Fibroblast of upper back skin (primary cell): Measurements from ENCODE around the gene ARHGAP10.
A peak's percentile ranks its signal among the peaks of the same experiment; 100 is the strongest.
"Not testable (repeated sequence)": the region's sequence is repeated elsewhere in the genome, so short reads cannot be mapped to it uniquely, and the experiment has no call there.

ENCODE experiments used
- DNase-seq: peaks from one replicate; pipeline ENCODE4 v3.0.0-alpha.2; 2013

The ARHGAP10 gene

DNA sequence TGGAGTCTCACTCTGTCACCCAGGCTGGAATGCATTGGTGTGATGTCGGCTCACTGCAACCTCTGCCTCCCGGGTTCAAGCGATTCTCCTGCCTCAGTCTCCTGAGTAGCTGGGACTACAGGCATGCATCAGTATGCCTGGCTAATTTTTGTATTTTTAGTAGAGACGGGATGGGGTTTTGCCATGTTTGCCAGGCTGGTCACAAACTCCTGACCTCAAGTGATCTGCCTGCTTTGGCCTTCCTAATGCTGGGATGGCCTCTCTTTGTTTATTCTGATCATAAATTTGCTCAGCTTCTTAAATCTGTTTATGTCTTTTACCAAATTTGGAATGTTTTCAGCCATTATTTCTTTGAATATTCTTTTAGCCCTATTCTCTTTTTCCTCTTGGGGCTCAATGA is 67.2 kb downstream of the ARHGAP10 start:
- not testable (repeated sequence) for DNase-seq

DNA sequence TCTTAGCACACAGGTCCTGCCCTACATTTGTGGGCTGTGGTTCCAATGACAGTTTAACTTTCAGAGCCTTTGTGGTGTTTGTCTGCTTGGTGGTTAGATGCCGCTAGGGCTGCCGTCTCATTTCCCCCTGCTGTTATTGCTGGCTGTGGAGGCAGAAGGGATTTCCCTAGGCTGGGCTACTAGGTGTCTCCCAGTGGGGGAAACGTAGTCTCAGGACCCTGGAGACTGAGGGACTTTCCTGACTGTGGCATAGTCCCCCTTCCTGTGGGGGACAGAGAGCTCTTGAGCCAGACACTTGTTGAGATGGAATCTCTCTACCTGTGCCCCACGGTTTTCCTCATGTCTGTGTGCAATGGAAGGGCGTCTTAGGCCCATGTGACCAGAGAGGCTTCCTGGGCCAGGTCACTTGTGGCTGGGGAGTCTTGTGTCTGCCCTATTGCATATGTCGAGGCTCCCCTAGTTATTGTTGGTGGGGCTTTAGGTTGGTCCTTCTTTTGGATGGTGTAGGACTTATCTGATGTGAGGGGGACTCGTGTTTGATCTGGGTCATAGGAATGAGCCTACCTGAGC is 68.2 kb downstream of the ARHGAP10 start:
- no peak for DNase-seq

DNA sequence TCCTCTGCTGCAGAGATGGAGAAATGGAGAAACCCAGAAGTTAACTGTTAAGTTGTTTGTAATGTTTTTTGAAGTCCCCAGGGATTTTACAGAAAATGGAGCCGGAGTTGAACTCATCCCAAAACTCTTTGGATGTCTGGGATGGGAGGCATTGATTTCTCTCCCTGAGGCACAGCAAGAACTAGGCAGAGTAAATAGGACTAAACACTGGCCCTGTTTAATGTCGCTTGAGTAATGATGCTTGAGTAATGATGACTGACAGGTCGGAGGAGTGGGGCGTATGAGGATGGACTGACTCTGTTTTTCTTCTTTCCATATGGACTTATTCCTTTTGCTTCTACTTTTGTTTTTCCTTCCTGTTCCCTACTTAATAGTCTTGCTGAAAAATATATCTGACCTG is 69.9 kb downstream of the ARHGAP10 start:
- DNase-seq, result no peak

DNA sequence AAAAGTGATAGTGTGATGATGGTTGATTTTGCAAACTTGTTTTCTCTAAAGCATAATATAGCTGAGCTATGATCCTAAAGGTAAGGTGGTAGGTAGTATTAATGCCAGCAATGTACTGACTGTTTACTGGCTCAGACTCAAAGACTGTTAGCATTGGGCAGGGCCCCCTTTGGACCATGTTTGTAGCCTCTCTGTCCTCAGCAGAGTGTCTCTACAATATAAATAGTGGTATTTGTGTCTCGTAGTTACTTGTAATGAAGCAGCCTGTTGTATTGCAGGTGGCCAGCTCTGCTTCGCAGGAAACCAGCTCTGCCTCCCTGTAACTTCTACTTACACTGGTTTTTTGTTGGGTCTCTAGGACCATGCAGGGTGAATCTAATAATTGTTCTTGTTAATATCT is 70.5 kb downstream of the ARHGAP10 start:
- no peak for DNase-seq

DNA sequence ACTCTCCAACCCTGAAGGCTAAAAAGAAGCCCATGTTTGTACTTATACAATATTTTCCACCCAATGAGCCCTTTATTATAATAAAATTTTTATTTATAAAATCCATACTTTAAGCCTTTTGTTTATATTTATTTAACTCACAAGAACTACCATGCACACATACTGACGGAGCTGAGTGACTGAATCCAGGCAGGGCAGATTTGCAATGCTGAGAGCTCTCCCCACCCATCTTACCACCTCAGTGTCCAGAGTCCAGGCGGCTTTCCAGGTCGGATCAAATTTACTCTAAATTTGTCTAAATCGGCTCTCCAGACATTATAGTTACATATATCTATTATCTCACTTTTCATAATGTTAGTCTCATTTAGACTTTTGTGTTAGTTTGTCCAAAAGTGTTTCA is 74.1 kb downstream of the ARHGAP10 start:
- no peak for DNase-seq

DNA sequence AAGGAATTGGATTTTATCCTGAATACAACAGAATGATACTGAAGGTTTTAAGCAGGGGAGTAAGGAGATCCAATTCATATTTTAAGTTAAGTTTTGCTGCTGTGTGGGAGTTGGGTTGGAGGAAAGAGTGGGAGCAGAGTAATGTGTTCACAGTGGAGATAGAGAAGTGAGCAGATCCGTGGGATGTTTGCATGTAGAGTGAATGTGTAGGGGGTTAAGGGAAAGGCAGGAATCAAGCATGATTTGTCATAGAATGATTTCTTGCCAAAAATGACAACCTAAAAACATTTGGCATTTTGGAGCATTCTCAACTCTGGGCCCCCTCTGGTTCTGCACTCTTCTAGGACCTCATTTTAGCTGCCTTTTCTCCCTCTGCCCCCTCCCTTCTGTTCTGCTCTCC is 76.6 kb downstream of the ARHGAP10 start:
- no peak for DNase-seq

DNA sequence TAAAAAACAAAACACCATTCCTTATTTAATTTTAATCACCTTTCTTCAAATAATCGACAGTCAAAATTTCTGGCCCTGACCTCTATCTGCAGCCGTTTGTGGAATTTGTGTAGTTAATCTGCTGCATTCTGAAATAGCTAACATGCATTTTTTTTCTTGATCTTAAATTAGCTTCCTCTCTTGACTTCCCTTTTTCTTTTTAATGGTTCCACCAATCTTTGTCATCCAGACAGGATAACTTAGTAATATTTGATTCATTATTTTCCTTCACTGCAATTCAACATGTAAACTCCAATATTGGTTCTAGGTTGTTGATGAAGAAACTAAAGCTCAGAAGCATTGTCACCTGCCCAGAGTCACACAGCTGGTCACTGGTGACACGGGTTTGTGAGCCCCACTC is 77.3 kb downstream of the ARHGAP10 start:
- DNase-seq, result no peak

DNA sequence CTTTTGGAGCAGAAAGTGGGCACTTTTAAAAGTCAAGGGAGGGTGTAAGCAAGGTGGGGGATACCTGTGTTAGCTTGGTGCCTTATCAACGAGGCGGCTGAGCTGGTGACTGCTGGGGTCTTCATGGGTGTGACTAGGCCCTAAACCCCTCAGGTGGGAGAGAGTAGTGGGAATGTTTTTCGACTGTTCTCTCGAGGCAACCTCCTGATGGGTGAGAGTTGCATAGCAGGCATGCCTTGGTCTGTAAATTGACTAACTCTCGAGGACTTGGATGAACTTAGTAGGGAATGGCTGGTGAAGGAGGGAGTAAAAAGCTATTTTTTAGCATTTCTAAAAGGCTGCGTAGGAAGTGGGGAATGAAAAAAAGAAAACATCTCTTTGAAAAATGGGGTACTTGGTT is 80.0 kb downstream of the ARHGAP10 start:
- DNase-seq, result no peak

DNA sequence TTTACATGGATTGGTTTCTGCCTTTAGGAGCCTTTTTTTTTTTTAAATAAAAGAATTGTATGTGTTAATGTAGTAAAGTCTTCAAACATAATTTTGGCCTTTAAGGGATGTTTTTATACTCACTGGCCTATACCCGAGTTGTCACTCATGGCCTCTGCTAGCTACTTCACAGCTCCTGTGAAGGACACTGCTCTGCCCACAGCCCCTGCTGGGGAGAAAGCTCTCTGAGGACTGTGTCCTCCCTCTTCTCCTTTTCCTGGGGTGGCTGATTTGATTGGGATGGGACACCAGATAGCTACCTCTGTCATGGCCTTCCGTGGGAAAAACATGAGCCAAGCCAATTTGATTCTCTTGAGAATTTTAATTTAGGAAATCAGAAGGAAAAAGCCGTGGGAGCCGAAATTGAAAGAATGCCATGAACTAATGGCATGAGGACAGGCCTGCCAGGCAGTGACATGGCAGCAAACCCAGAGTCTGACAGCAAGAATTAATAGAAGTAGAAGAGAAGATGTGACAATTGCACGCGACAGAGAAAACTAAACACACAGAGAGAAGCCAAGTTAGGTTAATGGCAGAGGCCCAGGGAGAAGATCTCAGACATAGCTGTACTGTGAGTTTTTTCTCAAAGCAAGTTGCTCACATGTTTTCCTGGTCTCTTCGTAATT is 81.4 kb downstream of the ARHGAP10 start:
- no peak for DNase-seq

DNA sequence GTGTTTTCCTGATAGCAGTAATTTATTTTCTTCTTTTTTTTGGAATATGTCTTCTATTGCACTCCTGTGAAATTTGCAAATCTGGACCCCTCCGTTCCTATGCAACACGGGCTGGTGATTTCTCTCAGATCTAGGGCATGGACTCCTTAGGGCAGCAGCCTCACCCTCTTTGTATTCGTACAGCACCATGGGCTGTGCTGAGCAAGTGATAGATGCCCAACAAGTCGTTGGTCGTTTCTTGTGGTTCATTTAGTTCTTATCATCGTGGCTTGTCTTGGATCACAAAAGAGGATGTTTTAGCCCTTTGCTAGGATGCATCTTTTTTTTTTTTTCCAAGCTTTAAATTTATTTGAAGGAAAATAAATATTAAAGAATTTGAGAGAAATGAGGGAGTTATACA is 82.1 kb downstream of the ARHGAP10 start:
- no peak for DNase-seq

DNA sequence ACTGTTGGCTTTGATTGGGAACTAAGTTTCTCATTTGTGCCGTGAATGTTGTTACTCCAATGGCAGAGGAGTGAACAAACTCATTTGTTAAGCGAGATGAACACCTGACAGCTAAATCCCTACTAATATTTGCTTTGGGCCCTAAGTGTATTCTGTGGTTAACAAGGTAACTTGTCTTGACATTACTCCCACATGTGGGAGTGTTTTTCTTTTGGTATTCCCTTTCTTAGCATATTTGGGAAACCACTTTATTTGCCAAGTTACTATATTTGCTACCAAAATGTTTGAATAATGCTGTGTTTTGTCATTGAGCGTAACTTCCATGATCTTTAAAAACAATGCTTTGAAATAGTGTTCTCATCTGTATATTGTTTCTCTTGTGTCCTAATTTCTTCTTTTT is 82.5 kb downstream of the ARHGAP10 start:
- DNase-seq, result no peak

DNA sequence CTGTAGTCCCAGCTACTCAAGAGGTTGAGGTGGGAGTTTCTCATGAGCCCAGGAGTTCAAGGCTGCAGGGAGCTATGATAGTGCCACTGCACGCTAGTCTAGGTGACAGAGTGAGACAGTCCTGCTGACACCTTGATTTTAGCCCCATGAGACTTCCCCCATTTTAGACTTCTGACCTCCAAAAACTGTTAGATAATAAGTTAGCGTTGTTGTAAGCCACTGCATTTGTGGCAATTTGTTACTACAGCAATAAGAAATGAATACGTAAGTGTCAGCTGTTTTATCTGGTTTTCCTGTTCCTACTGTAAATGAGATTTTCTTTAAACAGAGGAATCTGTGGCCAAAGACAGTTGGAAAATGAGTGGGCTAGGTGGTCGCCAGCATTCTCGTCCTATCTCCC is 83.9 kb downstream of the ARHGAP10 start:
- no peak for DNase-seq

DNA sequence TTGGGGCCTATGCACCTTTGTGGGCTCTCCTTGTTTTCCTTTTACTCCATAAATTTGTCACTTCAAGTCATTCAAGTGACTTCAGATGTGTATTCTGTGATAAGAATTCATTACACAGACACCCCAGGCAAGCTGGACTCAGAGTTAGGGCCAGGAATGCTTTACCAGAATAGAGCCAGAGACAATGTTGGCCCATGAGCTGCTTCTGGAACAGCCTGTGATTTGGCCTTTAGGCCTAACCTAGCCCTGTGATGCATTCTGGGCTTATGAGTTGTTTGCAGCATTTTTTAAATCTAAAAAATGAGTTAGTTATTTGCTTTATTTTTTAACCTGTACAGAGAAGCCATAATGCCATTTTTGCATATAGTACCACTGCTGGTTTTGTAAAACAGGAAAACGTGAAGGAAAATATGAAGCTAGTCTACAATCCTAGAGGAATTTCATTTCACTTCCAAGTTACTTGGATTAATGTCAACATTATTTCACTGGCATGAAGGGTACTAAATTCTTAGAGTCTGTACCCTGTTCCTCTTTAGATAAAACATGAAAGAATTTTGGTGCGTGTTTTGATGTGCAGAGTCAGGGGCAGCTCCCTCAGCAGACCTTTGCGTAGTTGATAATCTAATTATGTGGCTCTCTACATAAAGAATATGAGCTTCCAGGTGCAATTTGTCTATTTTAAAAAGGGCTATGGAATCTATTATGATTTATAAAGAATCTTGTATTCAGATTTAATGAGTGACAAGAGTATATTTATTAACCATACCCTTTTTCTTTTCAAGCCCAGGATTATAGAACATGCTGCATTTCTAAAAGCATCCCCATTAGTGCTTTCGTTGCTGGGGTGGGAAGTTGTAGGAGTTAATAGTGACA is 84.7 kb downstream of the ARHGAP10 start:
- no peak for DNase-seq

DNA sequence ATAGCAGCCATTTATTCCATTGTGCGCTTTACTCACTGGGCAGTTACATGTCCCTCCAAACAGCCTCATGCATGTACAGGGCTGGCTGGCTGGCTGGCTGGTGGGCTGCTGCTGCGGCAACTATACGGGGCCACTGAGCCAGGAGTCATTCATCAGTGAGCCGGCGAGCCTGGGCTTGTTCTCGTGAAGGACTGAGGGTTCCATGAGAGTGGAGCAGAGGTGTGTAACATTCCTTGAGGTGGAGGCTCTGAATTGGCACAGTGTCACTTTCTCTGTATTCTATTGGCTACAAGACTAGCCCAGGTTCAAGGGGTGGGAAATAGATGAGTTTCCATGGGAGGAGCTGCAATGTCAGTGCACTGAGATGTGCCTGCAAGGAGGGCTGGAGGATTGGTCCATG is 89.1 kb downstream of the ARHGAP10 start:
- DNase-seq, result no peak

DNA sequence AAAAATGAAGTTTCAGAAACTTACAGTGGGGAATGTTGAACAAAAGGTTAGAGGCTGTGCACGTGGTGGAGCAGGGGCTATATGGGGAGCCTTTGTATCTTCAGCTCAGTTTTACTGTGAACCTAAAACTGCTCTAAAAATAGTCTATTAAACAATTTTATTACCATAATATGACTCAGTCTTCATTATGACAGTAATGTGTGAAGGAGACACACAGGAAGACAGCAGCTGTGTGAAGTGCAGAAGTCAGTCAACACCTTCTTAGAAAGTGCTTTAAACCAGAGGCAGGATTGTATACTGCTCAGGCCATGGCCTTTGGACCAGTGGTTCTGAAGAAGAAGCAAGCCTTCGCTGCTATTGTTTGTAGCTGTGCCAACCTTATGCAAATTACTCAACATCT is 89.7 kb downstream of the ARHGAP10 start:
- DNase-seq, result no peak

DNA sequence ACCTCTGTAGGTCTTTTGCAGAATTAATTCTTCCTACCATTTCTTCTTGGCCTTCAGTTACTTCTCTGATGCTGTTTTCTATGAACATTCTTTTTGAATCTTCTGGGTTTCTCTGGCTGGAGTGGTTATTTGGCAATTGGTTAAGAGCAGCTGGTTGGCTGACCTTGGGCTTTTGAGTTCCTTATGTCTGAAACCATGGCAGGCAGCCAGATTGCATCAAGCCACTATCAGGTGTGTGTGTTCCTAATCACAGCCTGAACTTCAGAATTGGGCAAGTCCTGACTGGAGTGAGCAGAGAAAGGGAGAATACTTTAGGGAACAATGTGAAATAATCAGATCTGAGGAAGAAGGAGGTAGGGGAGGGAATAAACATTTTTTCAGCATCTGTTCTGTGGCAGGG is 90.2 kb downstream of the ARHGAP10 start:
- DNase-seq, result peak; percentile 78

DNA sequence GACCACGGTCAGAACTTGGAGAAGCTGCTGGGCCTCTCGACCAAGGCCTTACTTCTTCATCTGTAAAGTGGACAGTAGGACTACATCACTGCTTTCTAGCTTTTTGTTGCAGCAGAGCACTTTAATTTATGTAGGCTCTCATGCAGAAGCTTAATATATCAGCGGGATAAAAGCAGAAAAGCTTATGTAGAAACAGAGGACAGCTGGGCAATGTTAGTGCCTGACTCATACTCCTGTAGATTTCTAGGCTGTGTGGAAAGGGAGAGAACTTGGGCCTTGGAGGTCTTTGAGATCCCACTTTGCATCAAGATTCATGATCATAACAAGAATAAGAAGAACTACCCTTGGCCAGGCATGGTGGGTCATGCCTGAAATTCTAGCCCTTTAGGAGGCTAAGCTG is 91.2 kb downstream of the ARHGAP10 start:
- DNase-seq, result peak; percentile 22

DNA sequence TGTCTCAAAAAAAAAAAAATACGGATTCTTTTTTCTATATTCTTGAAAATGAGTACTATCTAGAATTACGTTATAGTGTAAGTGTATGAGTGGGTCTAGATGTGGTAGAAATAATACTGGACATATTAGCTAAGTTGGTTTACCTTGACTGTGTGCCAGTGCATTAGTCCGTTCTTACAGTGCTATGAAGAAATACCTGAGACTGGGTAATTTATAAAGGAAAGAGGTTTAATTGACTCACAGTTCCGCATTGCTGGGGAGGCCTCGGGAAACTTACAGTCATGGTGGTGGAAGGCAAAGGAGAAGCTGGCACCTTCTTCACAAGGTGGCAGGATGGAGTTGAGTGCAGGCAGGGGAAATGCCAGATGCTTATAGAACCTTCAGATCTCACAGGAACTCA is 92.4 kb downstream of the ARHGAP10 start:
- no peak for DNase-seq

DNA sequence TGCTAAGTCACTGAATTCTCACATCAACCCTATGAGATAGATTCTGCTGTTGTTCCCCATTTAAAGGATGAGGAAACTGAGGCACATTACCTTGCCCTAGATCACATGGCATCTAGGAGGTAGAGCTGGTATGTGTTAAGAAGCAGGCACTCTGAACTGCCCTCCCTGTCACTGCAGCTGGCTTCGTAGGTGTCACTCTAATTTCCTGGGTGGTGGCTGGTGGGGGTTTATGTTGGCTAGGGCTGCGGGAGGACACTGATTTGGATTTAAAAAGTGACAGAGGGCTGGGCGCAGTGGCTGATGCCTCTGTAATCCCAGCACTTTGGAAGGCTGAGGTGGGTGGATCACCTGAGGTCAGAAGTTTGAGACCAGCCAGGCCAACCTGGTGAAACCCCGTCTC is 93.0 kb downstream of the ARHGAP10 start:
- DNase-seq, result no peak

DNA sequence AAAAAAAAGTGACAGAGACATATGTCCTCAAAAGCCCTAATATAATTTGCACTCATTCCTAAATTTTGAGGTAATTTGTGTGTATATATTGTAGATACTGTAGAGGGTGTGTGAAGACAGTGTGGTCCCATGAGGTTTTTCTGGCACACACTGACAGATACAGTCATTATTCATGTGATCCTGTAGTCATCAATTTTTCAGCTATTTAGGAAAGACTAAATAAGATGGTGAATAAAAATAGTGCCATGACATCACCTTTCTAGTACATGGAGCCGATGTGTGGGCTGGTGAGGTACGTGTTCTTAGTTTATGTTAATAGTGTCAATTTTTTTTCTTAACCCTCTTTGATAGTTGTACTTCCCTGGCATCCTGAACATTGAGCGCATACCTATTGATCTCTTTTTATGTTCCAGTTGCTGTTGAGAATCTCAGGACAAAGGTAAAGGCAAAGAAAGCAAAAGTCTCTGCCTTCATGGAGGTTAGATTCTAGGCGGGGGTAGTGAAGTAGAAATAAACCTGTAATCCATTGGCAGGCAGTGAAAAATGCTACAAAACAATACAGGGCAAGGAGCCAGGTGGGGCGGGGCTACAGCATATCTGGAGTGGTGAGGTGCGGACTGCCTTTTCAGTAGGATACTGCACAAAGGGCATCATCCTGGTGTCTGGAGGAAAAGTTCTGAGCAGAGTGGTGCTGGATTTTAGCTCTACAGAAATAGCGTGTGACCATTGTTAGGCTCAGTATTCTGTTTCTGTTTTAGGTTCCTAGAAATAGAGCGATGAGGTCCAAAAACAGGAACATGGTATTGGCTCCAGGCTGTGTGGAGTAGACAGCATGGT is 93.8 kb downstream of the ARHGAP10 start:
- DNase-seq, result no peak

DNA sequence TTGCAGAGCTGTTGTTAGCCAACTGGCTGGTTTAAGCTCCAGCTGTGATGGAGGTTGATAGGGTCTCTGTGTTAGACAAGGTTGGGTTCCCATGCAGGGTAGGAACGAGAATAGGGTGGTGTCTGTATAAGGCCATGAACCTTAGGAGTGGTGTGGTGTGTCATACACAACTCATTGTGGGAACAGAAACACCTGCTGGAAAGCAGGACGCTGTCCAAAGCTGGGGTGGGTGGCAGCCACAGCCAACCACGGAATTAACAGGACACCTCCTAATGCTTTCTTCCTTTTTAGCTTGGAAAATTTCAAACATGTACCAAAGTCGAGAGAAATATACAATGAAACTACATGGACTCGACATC is 94.4 kb downstream of the ARHGAP10 start:
- DNase-seq, result no peak

DNA sequence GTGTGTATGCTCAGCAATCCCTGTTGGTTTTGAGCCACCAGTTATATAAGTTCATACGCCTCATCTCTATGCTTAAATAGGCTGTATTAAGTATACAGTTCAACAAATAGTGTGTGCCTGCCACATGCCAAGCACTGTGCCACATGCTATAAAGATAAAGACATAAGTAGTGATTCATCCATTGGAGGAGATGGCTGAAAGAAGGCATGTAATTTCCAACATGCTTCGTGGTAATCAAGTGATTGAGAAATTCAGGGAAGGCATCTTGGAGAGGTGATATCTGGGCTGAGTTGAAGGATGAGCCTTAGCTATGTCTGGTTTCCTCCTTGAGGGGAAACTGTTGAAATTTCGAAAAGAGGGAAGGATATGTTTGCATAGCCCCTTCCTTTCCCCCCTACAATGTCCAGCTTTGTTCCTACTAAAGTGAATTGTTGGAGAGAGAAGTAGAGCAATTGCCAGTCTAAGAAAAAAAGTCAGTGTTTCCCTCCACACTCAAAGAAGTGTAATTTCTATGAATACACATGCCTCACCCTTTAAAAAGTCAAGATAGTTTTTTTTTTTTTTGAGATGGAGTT is 96.5 kb downstream of the ARHGAP10 start:
- DNase-seq, result peak; percentile 69
